ENCODE data around the gene SPOCK1.

GRCh38 chr5:137201876-137202275 lies 297.2 kb downstream of the SPOCK1 start:
- TF ChIP-seq POLR2A (IDR thresholded peaks at IDR 0.05) = no peak
- no peak for TF ChIP-seq CTCF (IDR thresholded peaks at IDR 0.05)
